CD4-positive, alpha-beta T cell treated with Interleukin-1 beta for 1 hour (primary cell): Measurements from ENCODE around the gene CYTH2.

Experiments
- DNase-seq, 2 donors: peaks; one replicate each; pipeline ENCODE4 v3.0.0-alpha.2; 2020 to 2022

CYTH2 gene

DNA sequence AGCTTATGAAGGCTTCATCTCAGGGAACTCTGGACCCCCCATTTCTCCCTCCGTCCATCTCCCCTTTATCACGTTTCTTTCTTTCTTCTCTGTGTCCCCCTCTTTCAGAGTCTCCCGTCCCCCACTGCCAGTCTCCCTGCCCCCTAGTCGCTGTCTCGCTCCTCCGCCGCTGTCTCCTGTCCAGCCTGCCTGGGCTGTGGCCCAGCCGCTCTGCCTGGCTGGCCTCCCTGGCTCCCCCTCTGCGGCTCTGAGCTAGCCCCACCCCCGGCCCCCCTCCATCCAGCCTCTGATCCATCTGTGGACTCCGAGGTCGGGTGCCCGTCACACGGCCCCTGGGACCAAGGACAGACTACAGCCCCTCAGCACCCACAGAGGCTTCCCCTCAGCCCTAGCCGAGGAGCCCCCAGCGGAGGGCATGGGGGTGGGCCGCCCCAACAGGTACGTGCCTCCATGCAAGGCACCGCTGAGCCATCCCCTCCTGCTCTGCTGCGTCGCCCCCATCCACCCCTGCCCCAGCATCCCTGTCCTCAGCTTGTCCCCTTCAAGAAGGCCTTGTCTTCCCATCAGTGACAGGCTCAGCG lies 14.9 kb upstream of the CYTH2 start:
- DNase-seq = no peak

GRCh38 chr19:48455171-48455907 lies 13.8 kb upstream of the CYTH2 start, which contains the start of gene KCNJ14:
Gene KCNJ14, plus strand, starts transcription at chr19:48455574. Its CDS starts 6,151 bp downstream, at chr19:48461725.
- no peak for DNase-seq

DNA sequence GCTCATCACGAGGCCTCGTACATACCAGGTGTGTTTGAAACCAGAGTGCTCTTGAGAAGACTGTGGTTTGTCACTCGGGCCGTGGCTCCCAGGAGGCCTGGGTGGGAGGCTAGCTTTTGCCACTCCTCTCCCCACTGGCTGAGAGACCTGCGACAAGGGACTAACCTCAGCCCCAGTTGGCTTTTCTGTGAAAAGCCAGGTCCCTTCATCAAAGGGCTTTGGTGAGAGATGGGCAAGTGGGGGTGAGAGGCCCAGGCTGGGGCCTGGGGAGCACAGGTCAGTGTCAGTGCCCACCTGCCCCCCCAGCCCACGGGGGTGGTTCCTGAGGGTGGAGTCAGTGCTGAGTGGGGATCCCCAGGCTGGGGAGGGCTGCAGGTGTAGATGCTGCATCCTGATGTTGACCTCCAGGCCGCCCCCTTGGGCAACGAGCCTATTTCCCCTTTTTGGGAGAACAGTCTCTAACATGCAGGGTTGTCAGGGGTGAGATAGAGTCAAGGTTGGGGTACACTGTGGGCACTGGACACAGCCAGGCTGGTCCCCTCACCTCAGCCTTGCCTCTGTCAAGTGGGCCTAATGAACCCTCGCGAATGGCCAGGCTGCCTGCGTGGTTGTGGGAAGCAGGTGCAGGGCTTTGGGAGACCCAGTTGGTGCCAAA lies 13.1 kb upstream of the CYTH2 start:
- no peak for DNase-seq

GRCh38 chr19:48456864-48457263 lies 12.3 kb upstream of the CYTH2 start:
- DNase-seq = no peak

GRCh38 chr19:48458016-48458415 lies 11.2 kb upstream of the CYTH2 start:
- no peak for DNase-seq

GRCh38 chr19:48461651-48461981 lies 7.6 kb upstream of the CYTH2 start:
- DNase-seq = no peak

DNA sequence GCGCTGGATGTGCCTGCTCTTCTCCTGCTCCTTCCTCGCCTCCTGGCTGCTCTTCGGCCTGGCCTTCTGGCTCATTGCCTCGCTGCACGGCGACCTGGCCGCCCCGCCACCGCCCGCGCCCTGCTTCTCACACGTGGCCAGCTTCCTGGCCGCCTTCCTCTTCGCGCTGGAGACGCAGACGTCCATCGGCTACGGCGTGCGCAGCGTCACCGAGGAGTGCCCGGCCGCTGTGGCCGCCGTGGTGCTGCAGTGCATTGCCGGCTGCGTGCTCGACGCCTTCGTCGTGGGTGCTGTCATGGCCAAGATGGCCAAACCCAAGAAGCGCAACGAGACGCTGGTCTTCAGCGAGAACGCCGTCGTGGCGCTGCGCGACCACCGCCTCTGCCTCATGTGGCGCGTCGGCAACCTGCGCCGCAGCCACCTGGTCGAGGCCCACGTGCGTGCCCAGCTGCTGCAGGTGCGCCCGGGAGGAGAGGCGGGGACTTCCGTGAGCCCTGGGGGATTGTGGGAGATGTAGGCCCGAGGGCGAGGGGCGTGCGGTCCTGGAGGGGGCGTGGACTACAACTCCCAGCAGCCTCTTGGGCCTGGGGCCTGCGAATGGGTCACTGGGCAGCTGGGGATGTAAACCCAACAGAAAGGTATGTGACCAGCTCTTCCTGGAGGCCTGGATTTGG lies 7.0 kb upstream of the CYTH2 start:
- no peak for DNase-seq

DNA sequence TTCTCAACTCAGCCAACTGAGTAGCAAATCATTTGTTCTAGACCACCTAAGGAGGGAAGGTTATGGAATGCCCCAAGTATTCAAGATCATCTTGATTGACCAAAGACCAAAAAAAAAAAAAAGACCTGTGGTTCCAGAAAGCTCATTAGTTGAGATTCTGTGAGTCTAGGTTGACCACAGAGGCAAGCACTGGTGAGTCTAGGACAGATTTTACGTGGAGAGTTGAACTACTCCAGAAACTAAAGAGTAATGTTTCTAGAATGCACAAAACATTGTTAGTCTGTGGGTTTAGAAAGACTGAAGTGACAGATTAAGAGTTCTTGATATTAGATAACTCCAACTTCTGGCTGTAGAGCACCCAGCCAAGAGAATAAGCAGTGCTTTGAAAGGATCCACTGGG lies 4.0 kb upstream of the CYTH2 start:
- no peak for DNase-seq

GRCh38 chr19:48466561-48467325 lies 2.4 kb upstream of the CYTH2 start:
- no peak for DNase-seq

- peak; percentile 100 for DNase-seq
These were observed 339 bp upstream of the CYTH2 start for GRCh38 chr19:48468772-48469288.

DNA sequence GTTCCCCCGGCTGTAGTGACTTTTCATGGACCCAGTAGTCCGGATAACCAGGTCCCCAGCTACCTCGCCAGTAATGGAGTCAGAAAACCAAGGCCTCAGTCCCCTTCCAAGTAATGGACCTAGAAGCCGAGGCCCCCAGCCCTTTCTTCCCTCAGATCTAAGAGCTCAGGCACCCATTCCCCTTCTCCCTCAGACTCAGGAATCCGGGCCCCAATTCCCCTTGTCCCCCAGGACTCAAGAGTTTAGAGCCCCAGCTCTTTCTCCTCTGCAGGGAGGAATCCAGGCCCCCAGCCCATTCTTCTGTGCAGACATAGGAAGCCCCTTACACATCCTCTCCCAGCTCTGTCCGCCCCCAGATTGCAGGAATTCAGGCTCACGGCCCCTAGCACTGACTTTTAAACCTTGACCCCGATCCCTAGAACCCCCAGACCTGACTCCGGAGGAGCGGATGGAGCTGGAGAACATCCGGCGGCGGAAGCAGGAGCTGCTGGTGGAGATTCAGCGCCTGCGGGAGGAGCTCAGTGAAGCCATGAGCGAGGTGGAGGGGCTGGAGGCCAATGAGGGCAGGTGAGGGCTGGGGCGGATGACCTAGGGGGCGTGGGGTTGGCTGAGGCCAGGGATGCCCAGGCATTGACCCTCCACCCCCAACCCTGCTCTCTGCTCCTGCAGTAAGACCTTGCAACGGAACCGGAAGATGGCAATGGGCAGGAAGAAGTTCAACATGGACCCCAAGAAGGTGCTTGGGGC lies 938 bp downstream of the CYTH2 start:
- no peak for DNase-seq

DNA sequence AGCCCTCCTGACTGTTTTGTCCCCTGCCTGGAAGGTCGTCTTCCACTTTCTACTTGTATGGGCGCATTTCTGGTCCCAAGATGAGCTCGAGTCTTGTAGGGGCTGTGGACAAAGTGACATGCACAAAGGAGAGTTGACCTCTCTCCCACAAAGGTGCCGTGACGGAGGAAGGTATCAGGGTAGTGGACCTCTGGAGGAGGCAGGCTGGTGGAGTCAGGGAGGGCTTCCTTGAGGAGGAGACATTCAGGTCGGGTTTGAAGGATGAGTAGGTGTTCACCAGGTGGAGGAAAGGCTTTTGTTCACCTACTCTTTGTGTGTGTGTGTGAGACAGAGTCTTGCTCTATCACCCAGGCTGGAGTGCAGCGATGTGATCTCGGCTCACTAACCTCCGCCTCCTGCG lies 1.7 kb downstream of the CYTH2 start:
- DNase-seq = no peak

- no peak for DNase-seq
These were observed 2.7 kb downstream of the CYTH2 start for GRCh38 chr19:48471836-48472235.

DNA sequence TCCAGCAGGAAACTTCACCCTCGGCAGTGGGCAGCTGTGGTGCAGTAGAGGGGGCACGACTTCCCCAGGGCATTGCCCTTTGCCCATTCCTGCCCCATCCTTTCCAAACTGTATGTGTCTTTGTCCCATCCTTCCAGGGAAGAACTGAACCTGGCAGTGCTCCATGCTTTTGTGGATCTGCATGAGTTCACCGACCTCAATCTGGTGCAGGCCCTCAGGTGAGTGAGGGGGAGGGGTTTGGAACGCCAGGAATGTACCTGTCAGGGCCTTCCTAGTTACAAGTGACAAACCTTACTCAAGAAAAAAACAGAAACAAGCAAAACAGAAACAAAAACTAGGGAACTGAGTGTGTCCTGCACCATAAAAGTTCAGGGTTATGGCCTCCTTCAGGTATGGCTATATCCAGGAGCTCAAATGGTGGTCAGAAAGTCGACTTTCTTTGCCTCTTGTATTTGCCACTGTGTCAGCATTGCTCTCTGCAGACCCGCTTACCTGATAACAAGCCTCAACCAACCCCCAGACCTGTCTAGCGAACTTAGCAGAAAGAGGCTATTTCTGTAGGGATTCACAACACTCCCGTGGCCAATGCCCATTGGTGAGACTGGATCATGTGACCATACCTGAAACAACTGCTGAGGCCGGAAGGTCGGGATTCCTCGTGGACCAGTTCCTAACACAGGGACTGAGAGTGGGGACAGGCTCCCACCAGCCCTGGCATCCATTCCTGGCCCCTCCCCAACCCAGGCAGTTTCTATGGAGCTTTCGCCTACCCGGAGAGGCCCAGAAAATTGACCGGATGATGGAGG lies 4.2 kb downstream of the CYTH2 start:
- DNase-seq = no peak

DNA sequence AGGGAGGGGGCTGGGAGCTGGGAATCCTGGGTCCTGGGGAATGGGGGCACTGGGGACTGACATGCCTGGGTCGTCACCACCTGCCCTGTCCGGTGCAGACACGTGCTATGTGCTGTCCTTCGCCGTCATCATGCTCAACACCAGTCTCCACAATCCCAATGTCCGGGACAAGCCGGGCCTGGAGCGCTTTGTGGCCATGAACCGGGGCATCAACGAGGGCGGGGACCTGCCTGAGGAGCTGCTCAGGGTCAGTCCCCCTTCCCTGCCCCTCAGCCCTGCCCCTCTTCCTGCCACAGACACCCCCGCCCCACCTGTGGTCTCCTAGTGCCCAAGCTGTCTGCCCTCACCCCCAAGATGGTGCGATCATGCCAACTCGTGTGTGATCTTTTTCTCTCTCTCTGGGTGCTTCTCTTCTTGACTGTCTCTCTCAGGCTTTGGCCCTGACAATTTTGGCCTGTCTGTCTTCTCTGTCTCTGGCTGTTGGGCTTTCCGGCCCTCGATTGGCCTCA lies 5.0 kb downstream of the CYTH2 start:
- no peak for DNase-seq

DNA sequence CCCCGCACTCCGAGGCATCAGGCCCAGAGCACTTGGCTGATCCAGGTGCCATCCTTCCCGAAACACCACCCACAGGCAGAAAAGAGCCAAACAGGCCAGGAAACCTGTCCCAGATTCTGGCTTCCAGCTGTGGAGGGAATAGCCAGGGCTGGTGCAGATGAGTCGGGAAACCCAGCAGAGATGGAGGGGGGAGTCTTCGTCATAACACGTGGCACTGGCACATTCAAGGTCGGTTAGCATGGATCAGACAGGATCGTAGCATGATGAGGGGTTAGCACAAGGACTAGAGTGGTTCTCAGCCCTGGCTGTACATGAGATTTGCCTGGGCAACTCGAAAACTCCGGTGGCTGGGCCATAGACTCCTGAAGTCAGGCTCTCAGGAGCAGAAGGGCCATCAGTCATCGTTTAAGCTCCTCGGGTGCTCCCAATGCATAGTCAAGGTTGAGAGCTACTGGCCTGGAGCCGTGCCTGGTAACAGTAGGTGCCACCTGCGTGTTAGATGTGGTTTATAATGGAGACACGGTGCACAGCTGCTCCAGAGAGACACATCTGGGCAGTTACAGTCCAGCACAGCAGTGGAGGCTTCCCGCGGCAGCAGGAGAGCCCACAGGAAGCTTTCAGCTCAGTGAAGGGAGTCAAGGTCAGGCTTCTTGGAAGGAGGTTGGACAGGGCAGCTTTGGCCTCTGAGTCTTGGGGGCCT lies 6.3 kb downstream of the CYTH2 start:
- no peak for DNase-seq

DNA sequence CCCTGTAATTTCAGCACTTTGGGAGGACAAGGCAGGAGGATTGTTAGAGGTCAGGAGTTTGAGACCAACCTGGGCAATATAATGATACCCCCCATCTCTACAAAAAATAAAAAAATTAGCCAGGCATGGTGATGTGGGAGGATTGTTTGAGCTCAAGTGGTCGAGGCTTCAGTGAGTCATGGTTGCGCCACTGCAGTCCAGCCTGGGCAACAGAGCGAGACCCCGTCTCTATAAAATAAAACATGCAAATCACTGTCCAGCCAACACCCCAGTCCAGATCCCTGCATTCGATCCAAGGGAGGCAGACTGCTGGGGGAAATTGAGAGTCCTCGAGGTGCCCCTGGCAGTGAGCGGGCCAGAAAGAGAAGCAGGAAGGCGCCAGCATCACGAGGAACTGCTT lies 7.0 kb downstream of the CYTH2 start:
- DNase-seq = no peak

DNA sequence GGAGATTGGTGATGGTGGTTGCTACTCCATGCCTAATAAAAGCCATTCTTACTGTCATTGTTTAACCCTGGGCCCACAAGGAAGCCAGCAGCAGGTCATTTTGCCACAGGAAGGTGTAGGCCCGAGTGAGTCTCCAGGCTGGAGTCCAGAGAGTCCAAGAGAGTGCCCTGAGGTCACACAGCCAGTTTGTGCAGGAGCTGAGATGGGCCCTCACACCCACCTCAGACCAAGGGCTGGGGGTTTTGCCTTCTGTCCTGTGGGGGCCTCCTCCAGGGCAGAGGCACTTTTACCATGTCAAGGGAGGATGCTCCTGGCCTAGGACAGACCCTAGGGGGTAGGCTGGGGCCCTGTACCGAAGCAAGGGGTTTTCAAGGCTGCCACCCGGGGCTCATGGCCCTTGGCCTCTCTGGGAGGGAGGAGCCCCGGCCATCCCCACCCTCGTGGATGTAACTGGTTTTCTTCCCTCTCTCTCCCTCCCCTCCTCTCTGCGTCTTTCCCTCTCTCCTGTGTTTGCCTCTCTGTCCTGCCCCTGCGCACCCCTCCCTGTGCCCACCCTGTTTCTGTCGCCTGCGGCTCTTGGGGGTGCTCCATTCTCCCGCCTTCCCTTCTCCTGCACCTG lies 8.0 kb downstream of the CYTH2 start:
- DNase-seq = no peak

GRCh38 chr19:48477698-48478338 lies 8.6 kb downstream of the CYTH2 start:
- DNase-seq = no peak
